NCI-H2227 treated with DMSO at 0.1 percent for 48 hours (cell line): Measurements from ENCODE around the gene STARD6.
"Not testable (repeated sequence)": the region's sequence is repeated elsewhere in the genome, so short reads cannot be mapped to it uniquely, and the experiment has no call there.

Source experiments
- DNase-seq: peaks from one replicate; lab custom pipeline; 2025; lab: John Stamatoyannopoulos, UW

STARD6 gene

GRCh38 chr18:54357660-54358494 is at the start of gene STARD6, which contains the start of gene C18orf54:
TSS of gene STARD6 (minus strand) at chr18:54357858. CDS start at chr18:54354573, 3,285 bp downstream.
TSS of gene C18orf54 (plus strand) at chr18:54357906. CDS start at chr18:54360573, 2,667 bp downstream.
- DNase-seq: peak; percentile 89

GRCh38 chr18:54405290-54405689 is 47.6 kb upstream of the STARD6 start:
- no peak for DNase-seq

- no peak for DNase-seq
Measured at GRCh38 chr18:54396760-54397159, 39.1 kb upstream of the STARD6 start.

- DNase-seq: no peak
Measured at GRCh38 chr18:54393648-54394294, 36.1 kb upstream of the STARD6 start.

- DNase-seq: peak; percentile 69
Measured at GRCh38 chr18:54392543-54393023, 34.9 kb upstream of the STARD6 start.

GRCh38 chr18:54390838-54391237 is 33.2 kb upstream of the STARD6 start:
- DNase-seq: no peak

- DNase-seq: no peak
Measured at GRCh38 chr18:54389143-54389505, 31.5 kb upstream of the STARD6 start.

- no peak for DNase-seq
Measured at GRCh38 chr18:54388203-54389142, 30.8 kb upstream of the STARD6 start.

GRCh38 chr18:54387631-54388030 is 30.0 kb upstream of the STARD6 start:
- DNase-seq: no peak

- DNase-seq: not testable (repeated sequence)
Measured at GRCh38 chr18:54386800-54387495, 29.3 kb upstream of the STARD6 start.

GRCh38 chr18:54386043-54386442 is 28.4 kb upstream of the STARD6 start:
- no peak for DNase-seq

- no peak for DNase-seq
Measured at GRCh38 chr18:54382733-54383252, 25.1 kb upstream of the STARD6 start.

- DNase-seq: no peak
Measured at GRCh38 chr18:54382076-54382475, 24.4 kb upstream of the STARD6 start.

- no peak for DNase-seq
Measured at GRCh38 chr18:54381640-54382039, 24.0 kb upstream of the STARD6 start.

GRCh38 chr18:54378057-54378456 is 20.4 kb upstream of the STARD6 start:
- DNase-seq: no peak

GRCh38 chr18:54360406-54360805 is 2.7 kb upstream of the STARD6 start:
- no peak for DNase-seq

GRCh38 chr18:54359233-54359632 is 1.6 kb upstream of the STARD6 start:
- DNase-seq: no peak

GRCh38 chr18:54358495-54359040 is 910 bp upstream of the STARD6 start:
- DNase-seq: no peak

GRCh38 chr18:54357082-54357659 is 487 bp downstream of the STARD6 start:
- DNase-seq: peak; percentile 84

GRCh38 chr18:54351186-54351585 is 6.5 kb downstream of the STARD6 start:
- DNase-seq: no peak
